Fibroblast of lung (primary cell): ENCODE results near the gene AFAP1L2. TPM values are rescaled to one million over a fixed set of nuclear protein-coding genes. Genes with fewer than 3 reads are reported as not detected.

ENCODE experiments used
- DNase-seq, 2 donors: peaks; one replicate each; pipeline versions ENCODE4 v3.0.0 to v3.0.0-alpha.2; 2010; ENCODE audit warnings: low read depth in 2 of 2
- H2AFZ ChIP-seq: 2 replicates; pipeline ENCODE4 v1.5.1; 2012; ENCODE audit warnings: low read length, control low read depth, inconsistent platforms
- H3K27ac ChIP-seq: 2 replicates; pipeline ENCODE4 v1.5.1; 2011; ENCODE audit warnings: low read length, control low read depth; ENCODE audit not compliant: insufficient read depth
- H3K27me3 ChIP-seq: 2 replicates; pipeline ENCODE4 v1.5.1; 2011; ENCODE audit warnings: mild to moderate bottlenecking, low read length; ENCODE audit not compliant: control insufficient read depth, insufficient read depth
- H3K36me3 ChIP-seq: 2 replicates; pipeline ENCODE4 v1.5.1; 2011; ENCODE audit warnings: low read length; ENCODE audit not compliant: control insufficient read depth, insufficient read depth
- H3K4me1 ChIP-seq: 2 replicates; pipeline ENCODE4 v1.5.1; 2011; ENCODE audit warnings: low read length; ENCODE audit not compliant: control insufficient read depth, insufficient read depth; ENCODE audit errors: extremely low read depth
- H3K4me2 ChIP-seq: 2 replicates; pipeline ENCODE4 v1.5.1; 2011; ENCODE audit warnings: low read length, control low read depth; ENCODE audit not compliant: insufficient read depth; ENCODE audit errors: extremely low read depth
- H3K4me3 ChIP-seq, 4 experiments: fragments of 200-600 bp in 1 of 4; sonication (generic) in 1 of 4; replicated peaks in 1 of 4; 2 replicates each; pipeline ENCODE4 v1.5.1; 2011 to 2016; ENCODE audit warnings: low read length in 4 of 4, low read depth in 3 of 4, mild to moderate bottlenecking in 3 of 4, control low read depth in 2 of 4, inconsistent platforms in 1 of 4, mixed read lengths in 1 of 4; ENCODE audit not compliant: insufficient read depth in 1 of 4; ENCODE audit errors: control extremely low read depth in 1 of 4
- H3K79me2 ChIP-seq: 2 replicates; pipeline ENCODE4 v1.5.1; 2012; ENCODE audit warnings: mild to moderate bottlenecking, low read length, inconsistent platforms; ENCODE audit not compliant: control insufficient read depth, insufficient read depth
- H3K9ac ChIP-seq: 2 replicates; pipeline ENCODE4 v1.5.1; 2011; ENCODE audit warnings: mild to moderate bottlenecking, low read length, control low read depth; ENCODE audit not compliant: insufficient read depth
- H3K9me3 ChIP-seq: 2 replicates; pipeline ENCODE4 v1.5.1; 2012; ENCODE audit warnings: low read depth, low read length; ENCODE audit not compliant: control insufficient read depth, insufficient read depth
- H4K20me1 ChIP-seq: 2 replicates; pipeline ENCODE4 v1.5.1; 2011; ENCODE audit warnings: low read length; ENCODE audit not compliant: control insufficient read depth, insufficient read depth; ENCODE audit errors: extremely low read depth
- EZH2 ChIP-seq: IDR thresholded peaks from 2 replicates; pipeline ENCODE4 v1.5.1; 2012; ENCODE audit warnings: low read length, control low read depth, mild to moderate bottlenecking; ENCODE audit errors: missing control alignments
- polyA minus RNA-seq: library from RNA; depleted of rRNA, polyadenylated mRNA; stranded (reverse); fragments of >200 nt; gene quantifications from 2 replicates; pipeline ENCODE4 v1.2.3, GENCODE V29; 2011; ENCODE audit warnings: low replicate concordance
- polyA plus RNA-seq, 2 donors: library from polyadenylated mRNA; depleted of rRNA in 1 of 2; stranded (reverse) in 1 of 2; unstranded in 1 of 2; fragments of >200 nt; gene quantifications; 2 replicates each; pipeline ENCODE4 v1.2.1, GENCODE V29; 2011 to 2012; ENCODE audit warnings: missing spikeins in 1 of 2
- total RNA-seq: library from RNA; depleted of rRNA; stranded (reverse); fragments of >200 nt; gene quantifications from 2 replicates; pipeline ENCODE4 v1.2.1, GENCODE V29; 2014
- TF ChIP-seq, protein P1 (sequence below), 2 donors: IDR thresholded peaks in 1 of 2; conservative IDR thresholded peaks in 1 of 2; 1 replicate in 1 of 2; 2 replicates in 1 of 2; pipeline ENCODE4 v1.5.1; 2011 to 2012; ENCODE audit warnings: low read length in 2 of 2, control low read depth in 1 of 2, inconsistent platforms in 1 of 2, low read depth in 1 of 2, mild to moderate bottlenecking in 1 of 2

The AFAP1L2 gene
- total RNA-seq: 0.17 and 0.77 TPM in 2 replicates
- 0.43 and 9.6 TPM in 2 replicates for polyA plus RNA-seq
- polyA plus RNA-seq (2012): 0.38 and 8.2 TPM in 2 replicates
- polyA minus RNA-seq: 1.1 and 33.0 TPM in 2 replicates

- no peaks in the 10 kb centered on the region for H4K20me1 ChIP-seq
- peak within 1 kb of the TSS; percentile 19 to 54 (median 36) for H3K4me3 ChIP-seq
- peaks cover 20% of the 10 kb centered on the region for H3K4me1 ChIP-seq
- peak within 1 kb of the TSS; percentile 54 for H3K9ac ChIP-seq
- no peaks in the 10 kb centered on the region for H3K9me3 ChIP-seq
- H2AFZ ChIP-seq: no peak within 1 kb of the TSS
- DNase-seq: peak in 1 of 2 donors; percentile 32
- H3K27me3 ChIP-seq: peaks cover 20% of the 10 kb centered on the region
- TF ChIP-seq EZH2: no peak
- TF ChIP-seq, protein P1, sequence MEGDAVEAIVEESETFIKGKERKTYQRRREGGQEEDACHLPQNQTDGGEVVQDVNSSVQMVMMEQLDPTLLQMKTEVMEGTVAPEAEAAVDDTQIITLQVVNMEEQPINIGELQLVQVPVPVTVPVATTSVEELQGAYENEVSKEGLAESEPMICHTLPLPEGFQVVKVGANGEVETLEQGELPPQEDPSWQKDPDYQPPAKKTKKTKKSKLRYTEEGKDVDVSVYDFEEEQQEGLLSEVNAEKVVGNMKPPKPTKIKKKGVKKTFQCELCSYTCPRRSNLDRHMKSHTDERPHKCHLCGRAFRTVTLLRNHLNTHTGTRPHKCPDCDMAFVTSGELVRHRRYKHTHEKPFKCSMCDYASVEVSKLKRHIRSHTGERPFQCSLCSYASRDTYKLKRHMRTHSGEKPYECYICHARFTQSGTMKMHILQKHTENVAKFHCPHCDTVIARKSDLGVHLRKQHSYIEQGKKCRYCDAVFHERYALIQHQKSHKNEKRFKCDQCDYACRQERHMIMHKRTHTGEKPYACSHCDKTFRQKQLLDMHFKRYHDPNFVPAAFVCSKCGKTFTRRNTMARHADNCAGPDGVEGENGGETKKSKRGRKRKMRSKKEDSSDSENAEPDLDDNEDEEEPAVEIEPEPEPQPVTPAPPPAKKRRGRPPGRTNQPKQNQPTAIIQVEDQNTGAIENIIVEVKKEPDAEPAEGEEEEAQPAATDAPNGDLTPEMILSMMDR (conservative IDR thresholded peaks at IDR 0.05 in 1 of 2, IDR thresholded peaks at IDR 0.05 in 1 of 2; ENCODE audit: low read depth in 1 of 2, low read length in 2 of 2): no peak
- no peaks in the 10 kb centered on the region for H3K79me2 ChIP-seq
- no peaks in the 10 kb centered on the region for H3K36me3 ChIP-seq
- H3K4me2 ChIP-seq: peak within 1 kb of the TSS; percentile 45
- H3K27ac ChIP-seq: no peak within 1 kb of the TSS
These were observed at the start of gene AFAP1L2 for GRCh38 chr10:114404171-114405010. Gene AFAP1L2 (minus strand): TSS chr10:114404502. CDS start chr10:114404455, 47 bp downstream.

DNA sequence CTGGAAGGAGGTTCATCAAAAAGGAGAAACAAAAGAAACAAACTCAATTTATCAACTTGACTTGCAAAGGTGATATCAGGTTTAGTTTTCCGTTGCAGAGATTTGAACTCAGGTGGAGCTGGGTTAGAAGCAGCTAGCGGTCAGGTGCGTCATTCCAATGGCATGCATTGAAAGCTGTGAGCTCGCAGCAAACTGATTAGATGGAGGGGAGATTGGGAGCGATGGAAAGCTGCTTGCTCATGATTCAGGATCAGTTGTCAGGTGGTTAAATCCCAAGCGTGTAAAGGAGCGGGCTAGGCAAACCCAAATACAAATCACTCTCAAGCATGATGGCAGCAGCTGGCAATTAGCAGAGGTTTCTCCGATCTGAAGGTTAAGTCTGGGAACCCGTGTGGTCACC, 49.3 kb upstream of the AFAP1L2 start:
- no peaks in the 10 kb centered on the region for H3K27me3 ChIP-seq

GRCh38 chr10:114448897-114449296, 44.6 kb upstream of the AFAP1L2 start:
- Histone ChIP-seq H3K36me3 (no peaks in the 10 kb centered on the region), H3K27ac (no peak overlapping the region), H3K4me3 (no peak overlapping the region), H3K27me3 (no peaks in the 10 kb centered on the region), H4K20me1 (no peaks in the 10 kb centered on the region), H3K9me3 (no peaks in the 10 kb centered on the region), H3K79me2 (no peaks in the 10 kb centered on the region), H3K4me1 (no peaks in the 10 kb centered on the region), H3K9ac (no peak overlapping the region), H2AFZ (no peak overlapping the region), H3K4me2 (no peak overlapping the region)
- no peak for DNase-seq
- no peak for TF ChIP-seq EZH2
- TF ChIP-seq, protein P1 (conservative IDR thresholded peaks at IDR 0.05 in 1 of 2, IDR thresholded peaks at IDR 0.05 in 1 of 2; ENCODE audit: low read depth in 1 of 2, low read length in 2 of 2): no peak

More for the DNA sequence above, 49.3 kb upstream of the AFAP1L2 start:
- no peaks in the 10 kb centered on the region for H3K36me3 ChIP-seq
- H4K20me1 ChIP-seq: no peaks in the 10 kb centered on the region
- H3K4me3 ChIP-seq: no peak overlapping the region
- no peak overlapping the region for H3K9ac ChIP-seq
- H3K27ac ChIP-seq: no peak overlapping the region
- H3K79me2 ChIP-seq: no peaks in the 10 kb centered on the region
- TF ChIP-seq, protein P1 (conservative IDR thresholded peaks at IDR 0.05 in 1 of 2, IDR thresholded peaks at IDR 0.05 in 1 of 2; ENCODE audit: low read depth in 1 of 2, low read length in 2 of 2): no peak
- no peak for TF ChIP-seq EZH2
- H3K9me3 ChIP-seq: no peaks in the 10 kb centered on the region
- DNase-seq: no peak
- H3K4me2 ChIP-seq: no peak overlapping the region
- H2AFZ ChIP-seq: no peak overlapping the region
- no peaks in the 10 kb centered on the region for H3K4me1 ChIP-seq
